Cortex of kidney (tissue), 1 donor: ENCODE measurements around the gene CACUL1.

Experiments used
- DNase-seq: peaks from one replicate; lab custom pipeline; 2025; lab: John Stamatoyannopoulos, UW

The CACUL1 gene

DNA sequence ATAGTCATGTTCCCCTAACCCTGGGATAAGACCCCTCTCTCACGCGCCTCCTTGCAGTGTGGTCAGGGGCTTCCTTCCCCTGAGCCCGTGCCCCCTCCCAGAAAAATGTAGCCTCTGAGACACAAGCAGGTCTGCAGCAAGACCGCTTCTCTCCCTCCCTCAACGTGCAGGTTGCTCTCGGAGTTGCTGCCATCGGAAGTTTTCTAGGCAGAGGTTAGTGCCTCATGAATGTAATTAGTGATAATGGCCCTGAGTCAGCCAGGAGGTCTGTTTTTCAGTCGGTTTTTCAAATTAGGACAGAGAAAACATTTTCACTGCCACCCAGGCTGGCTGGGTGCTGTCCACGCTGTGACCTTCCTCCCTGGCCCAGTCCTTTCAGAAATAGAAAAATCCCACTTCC is 116.1 kb downstream of the CACUL1 start:
- DNase-seq, result no peak

DNA sequence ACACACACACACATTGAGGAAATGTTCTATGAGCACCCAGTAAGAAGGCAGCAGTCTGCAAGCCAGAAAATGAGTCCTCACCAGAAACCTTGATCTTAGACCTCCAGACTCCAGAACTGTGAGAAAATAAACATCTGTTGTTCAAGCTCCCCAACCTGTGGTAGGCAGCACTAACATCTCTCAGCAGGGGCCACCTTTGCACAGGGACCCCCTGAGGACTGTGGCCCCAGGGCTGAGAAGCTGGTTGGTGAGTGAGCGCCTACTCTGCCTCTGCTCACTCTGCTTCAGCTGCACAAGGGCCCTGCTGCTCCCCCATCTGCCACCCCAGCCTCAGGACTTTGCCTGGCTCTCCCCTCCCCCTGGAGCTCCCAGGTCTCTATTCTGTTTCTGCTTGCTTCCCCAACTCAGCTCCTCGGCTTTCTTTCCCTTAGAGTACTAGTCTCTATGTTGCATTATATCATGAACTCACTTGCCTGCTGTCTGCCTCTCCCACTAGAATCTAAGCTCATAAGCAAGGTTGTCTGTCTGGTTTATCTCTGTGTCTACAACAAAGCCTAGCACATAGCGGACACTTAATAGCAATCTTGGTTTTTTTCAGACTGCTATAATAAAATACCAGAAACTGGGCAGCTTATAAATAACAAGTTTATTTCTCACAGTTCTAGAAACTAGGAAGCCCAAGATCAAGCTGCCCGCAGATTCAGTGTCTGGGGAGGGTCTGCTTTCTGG is 118.9 kb downstream of the CACUL1 start:
- DNase-seq, result no peak

DNA sequence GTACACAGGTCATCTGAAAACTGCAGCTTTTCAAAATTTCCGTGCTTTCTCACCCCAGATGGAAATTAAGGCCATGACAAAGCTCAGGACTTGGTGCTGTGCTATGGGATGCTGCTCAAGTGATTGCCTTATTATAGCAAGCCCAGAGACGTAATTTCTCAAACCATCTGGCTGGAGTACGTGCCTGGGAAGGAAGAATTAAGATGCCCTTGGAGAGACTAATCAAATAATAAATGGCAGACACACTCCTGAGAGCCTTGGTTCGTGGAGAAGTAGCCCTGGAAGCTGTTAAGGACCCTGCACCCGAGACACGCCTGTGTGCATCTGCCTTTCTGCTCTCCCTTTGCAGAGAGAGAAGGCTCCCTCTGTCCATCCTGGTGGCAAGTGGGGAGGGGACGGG is 121.0 kb downstream of the CACUL1 start:
- DNase-seq, result no peak

DNA sequence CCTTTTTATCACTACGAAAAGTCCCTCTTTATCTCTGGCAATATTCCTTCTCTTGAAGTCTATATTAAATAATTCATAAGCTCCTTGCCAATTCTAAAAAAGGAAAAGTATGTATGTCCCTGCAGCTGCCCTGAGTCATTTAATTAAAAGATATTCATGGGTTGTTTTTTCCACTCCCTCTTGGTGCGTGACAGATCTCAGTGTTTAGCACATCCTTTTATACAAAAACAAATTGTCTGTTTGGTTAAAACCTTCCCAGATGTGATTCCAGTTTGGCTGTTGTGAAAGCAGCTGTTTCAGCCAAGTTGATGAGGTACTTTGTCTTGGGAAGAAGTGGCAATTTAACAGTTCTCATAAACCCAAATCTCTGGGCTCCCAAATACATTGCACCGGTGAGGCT is 125.6 kb downstream of the CACUL1 start:
- DNase-seq, result no peak

DNA sequence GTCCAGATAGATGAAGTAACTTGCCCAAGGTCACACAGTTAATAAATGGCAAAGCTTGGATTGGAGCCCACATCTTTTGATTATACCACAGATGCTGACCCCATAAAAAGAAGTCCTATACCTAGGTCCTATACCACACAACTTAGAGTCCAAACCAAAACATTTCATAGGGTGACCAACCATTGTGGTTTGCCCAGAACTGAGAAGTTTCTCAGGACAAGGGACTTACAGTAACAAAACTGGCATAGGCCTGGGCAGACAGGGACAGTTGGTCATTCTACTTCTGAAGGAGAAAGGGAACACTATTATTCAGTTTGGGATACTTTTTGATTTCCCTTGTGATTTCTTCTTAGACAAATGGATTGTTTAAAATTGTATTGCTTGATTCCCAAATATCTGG is 126.4 kb downstream of the CACUL1 start:
- DNase-seq, result no peak

DNA sequence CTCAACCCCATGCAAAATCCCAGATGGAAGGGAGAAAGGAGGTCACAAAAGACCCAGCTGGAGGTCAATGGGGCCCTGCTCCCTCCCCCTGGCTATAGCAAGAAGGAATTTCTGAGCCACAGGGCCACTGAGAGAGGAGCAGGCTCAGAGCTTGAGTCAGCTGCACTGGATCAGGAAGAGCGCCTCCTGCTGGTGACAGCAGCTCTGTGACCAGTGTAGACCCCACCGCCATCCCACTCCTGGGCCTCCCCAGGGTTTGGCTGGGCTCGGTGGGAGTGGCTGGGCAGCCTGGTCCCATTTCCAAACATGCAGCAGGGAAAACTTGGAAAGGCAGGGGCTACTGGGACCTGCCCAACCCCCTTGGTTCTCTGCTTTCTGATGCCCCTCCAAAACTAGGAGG is 127.8 kb downstream of the CACUL1 start:
- DNase-seq, result no peak
